HG02870 (cell line): Measurements from ENCODE around the gene CEMIP.

ENCODE experiments used
- ATAC-seq: cut with Tn5 transposase; IDR thresholded peaks from one replicate; pipeline ENCODE4 v1.9.1; 2021; ENCODE audit warnings: mild to moderate bottlenecking, moderate library complexity; ENCODE audit not compliant: unreplicated experiment

The CEMIP gene

GRCh38 chr15:80820092-80820491 lies 40.9 kb downstream of the CEMIP start:
- no peak for ATAC-seq

- no peak for ATAC-seq
Observed at GRCh38 chr15:80822256-80822655, 43.1 kb downstream of the CEMIP start.

GRCh38 chr15:80822676-80823075 lies 43.5 kb downstream of the CEMIP start:
- no peak for ATAC-seq

- ATAC-seq = no peak
Observed at GRCh38 chr15:80823120-80823519, 44.0 kb downstream of the CEMIP start.

- no peak for ATAC-seq
Observed at GRCh38 chr15:80823995-80824394, 44.8 kb downstream of the CEMIP start.

- ATAC-seq = no peak
Observed at GRCh38 chr15:80825361-80826030, 46.3 kb downstream of the CEMIP start.

GRCh38 chr15:80828796-80829195 lies 49.6 kb downstream of the CEMIP start:
- no peak for ATAC-seq

GRCh38 chr15:80830677-80831076 lies 51.5 kb downstream of the CEMIP start:
- ATAC-seq = no peak

- no peak for ATAC-seq
Observed at GRCh38 chr15:80831192-80831591, 52.0 kb downstream of the CEMIP start.

GRCh38 chr15:80831606-80832224 lies 52.5 kb downstream of the CEMIP start:
- ATAC-seq = no peak

- no peak for ATAC-seq
Observed at GRCh38 chr15:80832686-80833085, 53.5 kb downstream of the CEMIP start.

- ATAC-seq = no peak
Observed at GRCh38 chr15:80834402-80834801, 55.2 kb downstream of the CEMIP start.

GRCh38 chr15:80834906-80835305 lies 55.7 kb downstream of the CEMIP start:
- ATAC-seq = no peak

- no peak for ATAC-seq
Observed at GRCh38 chr15:80835336-80835735, 56.2 kb downstream of the CEMIP start.

GRCh38 chr15:80836223-80836622 lies 57.1 kb downstream of the CEMIP start:
- no peak for ATAC-seq

GRCh38 chr15:80837006-80837405 lies 57.8 kb downstream of the CEMIP start:
- no peak for ATAC-seq

- no peak for ATAC-seq
Observed at GRCh38 chr15:80838012-80838411, 58.8 kb downstream of the CEMIP start.

GRCh38 chr15:80838666-80839065 lies 59.5 kb downstream of the CEMIP start:
- no peak for ATAC-seq

GRCh38 chr15:80839764-80840130 lies 60.6 kb downstream of the CEMIP start:
- no peak for ATAC-seq

GRCh38 chr15:80840182-80841130 lies 61.3 kb downstream of the CEMIP start:
- ATAC-seq = no peak

- ATAC-seq = no peak
Observed at GRCh38 chr15:80841541-80841940, 62.4 kb downstream of the CEMIP start.
